GM18519 (cell line): ENCODE measurements around the gene FAM25A.
A peak's percentile ranks its signal among the peaks of the same experiment; 100 is the strongest.
"Not testable (repeated sequence)": the region's sequence is repeated elsewhere in the genome, so short reads cannot be mapped to it uniquely, and the experiment has no call there.

Experiments
- ATAC-seq: cut with Tn5 transposase; IDR thresholded peaks from one replicate; pipeline ENCODE4 v1.9.1; 2021; ENCODE audit warnings: mild to moderate bottlenecking, moderate library complexity; ENCODE audit not compliant: unreplicated experiment, low FRiP score

Gene FAM25A

GRCh38 chr10:87020056-87020455 lies at the start of gene FAM25A:
Gene FAM25A, plus strand, starts transcription at chr10:87020294. Its CDS starts 31 bp downstream, at chr10:87020325.
- ATAC-seq: not testable (repeated sequence)

- no peak for ATAC-seq
Measured at GRCh38 chr10:86970982-86971231, 49.2 kb upstream of the FAM25A start.

GRCh38 chr10:86971232-86971991 lies 48.7 kb upstream of the FAM25A start:
- peak; percentile 69 for ATAC-seq

- ATAC-seq: no peak
Measured at GRCh38 chr10:86972613-86973380, 47.3 kb upstream of the FAM25A start.

- ATAC-seq: no peak
Measured at GRCh38 chr10:86974484-86974883, 45.6 kb upstream of the FAM25A start.

GRCh38 chr10:86976362-86977056 lies 43.6 kb upstream of the FAM25A start:
- no peak for ATAC-seq

GRCh38 chr10:86978457-86978856 lies 41.6 kb upstream of the FAM25A start:
- ATAC-seq: not testable (repeated sequence)

GRCh38 chr10:86979296-86979818 lies 40.7 kb upstream of the FAM25A start:
- no peak for ATAC-seq

- ATAC-seq: no peak
Measured at GRCh38 chr10:86979977-86980448, 40.1 kb upstream of the FAM25A start.

GRCh38 chr10:86981020-86981419 lies 39.1 kb upstream of the FAM25A start:
- ATAC-seq: not testable (repeated sequence)

- ATAC-seq: no peak
Measured at GRCh38 chr10:86981716-86982115, 38.4 kb upstream of the FAM25A start.

- ATAC-seq: not testable (repeated sequence)
Measured at GRCh38 chr10:86984498-86984897, 35.6 kb upstream of the FAM25A start.

GRCh38 chr10:86988520-86988919 lies 31.6 kb upstream of the FAM25A start:
- no peak for ATAC-seq

- not testable (repeated sequence) for ATAC-seq
Measured at GRCh38 chr10:86991362-86991761, 28.7 kb upstream of the FAM25A start.

GRCh38 chr10:86992456-86992855 lies 27.6 kb upstream of the FAM25A start:
- no peak for ATAC-seq

GRCh38 chr10:86992929-86993328 lies 27.2 kb upstream of the FAM25A start:
- ATAC-seq: no peak

GRCh38 chr10:86999802-87000403 lies 20.2 kb upstream of the FAM25A start:
- ATAC-seq: not testable (repeated sequence)

- ATAC-seq: no peak
Measured at GRCh38 chr10:87000491-87000890, 19.6 kb upstream of the FAM25A start.

GRCh38 chr10:87007124-87007523 lies 13.0 kb upstream of the FAM25A start:
- not testable (repeated sequence) for ATAC-seq

- not testable (repeated sequence) for ATAC-seq
Measured at GRCh38 chr10:87007674-87008073, 12.4 kb upstream of the FAM25A start.

GRCh38 chr10:87008303-87008702 lies 11.8 kb upstream of the FAM25A start:
- not testable (repeated sequence) for ATAC-seq
